Activated T-cell treated with anti-CD3 and anti-CD28 coated beads for 24 hours (primary cell): ENCODE results near the gene RGS1.

Source experiments
- DNase-seq: peaks from one replicate; pipeline ENCODE4 v3.0.0-alpha.2; 2020; ENCODE audit warnings: low read depth

The RGS1 gene, protein sequence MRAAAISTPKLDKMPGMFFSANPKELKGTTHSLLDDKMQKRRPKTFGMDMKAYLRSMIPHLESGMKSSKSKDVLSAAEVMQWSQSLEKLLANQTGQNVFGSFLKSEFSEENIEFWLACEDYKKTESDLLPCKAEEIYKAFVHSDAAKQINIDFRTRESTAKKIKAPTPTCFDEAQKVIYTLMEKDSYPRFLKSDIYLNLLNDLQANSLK

DNA sequence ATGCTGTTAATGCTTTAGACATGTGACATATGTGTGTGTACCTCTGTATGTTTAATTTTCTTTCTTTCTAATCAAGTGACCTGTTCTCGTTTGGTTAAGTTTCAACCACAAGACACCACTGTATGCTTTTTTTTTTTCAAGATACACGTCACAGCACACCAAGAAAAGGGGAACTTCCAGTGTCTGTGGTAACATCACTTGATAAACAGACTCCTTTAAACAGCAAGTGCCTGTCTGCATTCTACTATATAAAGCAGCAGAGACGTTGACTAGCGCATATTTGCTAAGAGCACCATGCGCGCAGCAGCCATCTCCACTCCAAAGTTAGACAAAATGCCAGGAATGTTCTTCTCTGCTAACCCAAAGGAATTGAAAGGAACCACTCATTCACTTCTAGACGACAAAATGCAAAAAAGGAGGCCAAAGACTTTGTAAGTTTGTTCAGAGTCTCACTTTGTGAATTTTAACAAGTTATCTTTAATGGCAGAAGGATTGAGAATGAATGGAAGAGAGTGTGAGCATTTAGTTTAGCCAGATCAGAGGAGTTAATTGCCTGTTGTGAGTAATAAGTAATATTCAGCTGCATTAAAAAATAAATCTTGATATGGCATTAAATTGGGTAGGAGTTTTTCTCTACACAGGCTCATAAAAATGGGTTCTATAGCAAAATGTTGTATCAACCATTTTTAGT is at the start of gene RGS1:
RGS1 (plus strand) TSS at position 275 of the 691 bp plus-strand sequence; CDS start at position 295, 20 bp downstream.
- peak; percentile 39 for DNase-seq

DNA sequence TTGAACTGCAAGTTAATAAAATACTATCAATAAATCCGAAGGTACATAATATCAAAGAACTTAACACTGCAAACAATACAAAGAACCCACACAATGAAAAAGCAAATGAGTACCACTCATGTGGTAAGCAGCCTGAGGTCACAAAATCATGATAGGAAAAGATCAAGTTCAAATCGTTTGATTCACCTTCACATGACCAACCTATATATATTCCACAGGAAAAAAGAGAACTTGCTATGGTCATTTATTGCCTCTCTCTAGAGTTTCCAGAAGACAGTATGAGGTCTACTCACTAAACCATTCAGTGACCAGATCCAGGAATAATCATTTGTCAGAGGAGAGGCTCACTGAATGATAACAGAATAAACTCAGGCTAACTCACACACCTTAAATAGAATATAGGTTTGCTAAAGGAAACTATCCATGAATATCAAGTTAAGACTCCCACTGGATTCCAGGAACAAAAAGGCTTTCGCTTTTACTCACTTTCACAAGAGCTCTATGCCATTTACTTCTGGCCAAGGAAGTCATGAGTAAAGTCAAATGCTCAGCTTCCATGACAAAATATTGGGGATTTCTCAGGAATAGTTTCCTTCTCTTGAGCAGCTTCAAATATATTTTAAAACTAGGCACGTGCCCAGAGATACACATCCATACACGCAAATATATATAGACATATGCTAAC is 48.3 kb upstream of the RGS1 start:
- DNase-seq, result no peak

DNA sequence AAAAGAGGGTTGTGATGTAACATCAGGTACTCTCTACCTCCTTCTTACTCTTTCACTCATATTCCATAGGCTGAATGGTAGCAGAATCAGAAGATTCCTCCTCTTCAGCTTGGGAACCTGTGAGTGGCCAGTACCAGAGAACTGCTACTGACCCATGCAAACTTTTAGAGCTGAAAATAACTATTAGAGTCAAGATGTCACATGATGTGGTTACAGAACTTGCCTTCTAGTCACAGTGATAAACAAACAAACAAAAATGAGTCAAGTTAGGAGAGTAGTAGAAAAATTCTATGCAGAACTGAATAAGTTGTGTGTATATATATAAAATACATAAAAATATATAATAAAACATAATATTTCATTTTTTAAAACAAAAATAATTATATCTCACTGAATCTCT is 47.6 kb upstream of the RGS1 start:
- no peak for DNase-seq

DNA sequence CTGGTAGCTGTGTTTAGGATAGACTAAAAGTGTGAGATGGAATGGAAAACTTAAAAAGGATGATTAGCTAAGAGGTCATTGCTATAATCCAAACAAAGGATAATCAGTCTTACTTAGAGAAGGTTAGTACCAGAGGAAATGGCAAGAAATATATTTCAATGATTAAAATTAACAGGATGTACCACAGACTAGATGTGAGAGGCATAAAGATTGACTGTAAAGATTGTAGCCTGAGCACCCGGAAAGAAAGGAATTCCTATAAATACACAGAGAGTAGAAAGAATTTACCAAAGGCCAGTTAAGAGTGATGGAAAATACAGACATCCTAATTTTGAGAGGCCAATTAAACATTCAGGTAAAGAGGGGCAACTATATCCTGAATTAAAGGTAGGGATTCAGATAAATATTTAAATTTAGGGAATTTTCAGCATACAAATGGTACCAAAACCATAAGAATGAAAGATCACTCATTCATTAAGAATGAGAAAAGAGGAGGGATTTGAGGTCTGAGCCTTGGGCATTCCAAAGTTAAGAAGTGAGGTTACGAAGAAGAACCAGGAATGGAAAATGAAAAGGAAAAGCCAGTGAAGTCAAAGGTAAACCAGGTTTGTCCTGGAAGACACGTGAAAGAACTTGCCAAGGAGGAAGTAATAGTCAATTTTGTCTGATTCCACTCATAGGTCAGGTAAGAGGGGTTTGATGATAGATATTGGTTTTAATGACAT is 46.4 kb upstream of the RGS1 start:
- no peak for DNase-seq

DNA sequence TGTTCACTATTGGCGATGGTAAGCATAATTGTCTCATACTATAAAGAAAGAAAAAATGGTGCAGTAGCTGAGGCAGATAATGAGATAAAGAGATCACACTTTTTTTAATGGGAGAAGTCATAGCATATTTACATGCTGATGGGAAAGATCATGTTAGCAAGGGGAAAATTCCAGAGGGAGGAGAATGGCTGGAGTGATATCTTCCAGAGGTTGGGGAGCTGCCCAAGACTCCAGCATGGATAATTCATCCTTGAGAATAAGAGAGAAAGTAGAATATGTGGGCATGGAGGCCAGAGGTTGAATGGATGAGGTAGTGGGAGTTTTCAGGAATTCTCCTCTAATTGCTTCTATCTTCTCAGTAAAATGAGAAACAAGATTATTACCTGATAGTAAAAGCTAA is 45.8 kb upstream of the RGS1 start:
- DNase-seq, result no peak

DNA sequence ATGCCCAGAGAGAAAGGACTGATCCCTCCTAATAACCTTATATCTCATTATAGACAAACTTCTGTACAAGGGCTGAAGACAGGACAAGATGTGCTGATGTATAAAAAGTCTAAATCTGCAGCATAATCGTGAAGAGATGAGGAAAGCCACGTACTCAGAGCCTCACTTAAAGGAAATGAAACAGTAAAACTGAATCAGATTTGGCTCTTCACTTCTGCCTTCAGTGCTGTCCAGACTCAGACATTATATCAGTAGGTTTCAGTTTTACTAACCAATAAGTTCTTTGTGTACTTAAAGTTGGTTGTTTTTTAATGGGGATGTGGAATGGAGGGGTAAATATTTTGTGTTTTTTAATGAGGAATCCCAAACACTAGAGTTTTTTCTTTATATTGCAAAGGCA is 45.3 kb upstream of the RGS1 start:
- no peak for DNase-seq

DNA sequence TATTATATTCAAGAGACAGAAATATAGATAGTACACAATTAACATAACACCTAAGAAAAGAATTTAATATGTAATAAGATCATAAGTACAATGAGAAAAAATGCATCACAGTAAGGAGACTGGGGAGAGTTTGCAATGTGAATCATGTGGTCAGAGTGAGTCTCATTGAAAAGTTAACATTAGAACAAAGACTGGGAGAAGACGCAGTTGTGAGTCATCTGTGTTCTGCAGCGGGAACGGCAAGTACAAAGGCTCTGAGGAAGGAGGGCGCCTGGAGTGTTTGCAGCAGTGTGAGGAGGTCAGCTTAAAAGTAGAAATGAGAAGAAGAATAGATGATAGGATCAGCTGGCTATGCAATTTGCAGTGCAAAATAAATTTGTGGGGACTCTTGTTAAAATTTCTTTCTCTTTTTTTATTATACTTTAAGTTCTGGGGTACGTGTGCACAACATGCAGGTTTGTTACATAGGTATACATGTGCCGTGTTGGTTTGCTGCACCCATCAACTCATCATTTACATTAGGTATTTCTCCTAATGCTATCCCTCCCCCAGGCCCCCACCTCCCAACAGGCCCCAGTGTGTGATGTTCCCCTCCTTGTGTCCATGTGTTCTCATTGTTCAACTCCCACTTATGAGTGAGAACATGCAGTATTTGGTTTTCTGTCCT is 44.4 kb upstream of the RGS1 start:
- DNase-seq, result peak; percentile 51

DNA sequence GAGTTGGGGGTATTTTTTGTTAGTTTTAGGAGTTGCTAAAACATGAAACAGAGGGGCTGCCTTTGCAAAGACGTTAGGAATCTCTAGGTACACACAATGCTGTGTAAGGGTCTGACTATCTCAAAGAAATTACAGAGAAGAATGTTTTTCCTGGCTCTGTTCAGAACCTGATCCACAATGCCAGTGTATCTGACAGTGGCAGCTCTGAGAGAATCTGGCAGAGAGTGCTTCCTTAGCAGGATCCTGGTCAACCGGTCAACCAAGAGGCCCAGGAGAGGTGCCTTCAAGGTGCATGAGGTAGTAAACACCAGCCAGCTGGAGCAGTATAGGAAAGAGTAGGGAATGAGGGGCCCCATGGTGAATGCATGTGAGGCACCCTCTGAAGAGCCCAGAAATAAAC is 40.9 kb upstream of the RGS1 start:
- no peak for DNase-seq

DNA sequence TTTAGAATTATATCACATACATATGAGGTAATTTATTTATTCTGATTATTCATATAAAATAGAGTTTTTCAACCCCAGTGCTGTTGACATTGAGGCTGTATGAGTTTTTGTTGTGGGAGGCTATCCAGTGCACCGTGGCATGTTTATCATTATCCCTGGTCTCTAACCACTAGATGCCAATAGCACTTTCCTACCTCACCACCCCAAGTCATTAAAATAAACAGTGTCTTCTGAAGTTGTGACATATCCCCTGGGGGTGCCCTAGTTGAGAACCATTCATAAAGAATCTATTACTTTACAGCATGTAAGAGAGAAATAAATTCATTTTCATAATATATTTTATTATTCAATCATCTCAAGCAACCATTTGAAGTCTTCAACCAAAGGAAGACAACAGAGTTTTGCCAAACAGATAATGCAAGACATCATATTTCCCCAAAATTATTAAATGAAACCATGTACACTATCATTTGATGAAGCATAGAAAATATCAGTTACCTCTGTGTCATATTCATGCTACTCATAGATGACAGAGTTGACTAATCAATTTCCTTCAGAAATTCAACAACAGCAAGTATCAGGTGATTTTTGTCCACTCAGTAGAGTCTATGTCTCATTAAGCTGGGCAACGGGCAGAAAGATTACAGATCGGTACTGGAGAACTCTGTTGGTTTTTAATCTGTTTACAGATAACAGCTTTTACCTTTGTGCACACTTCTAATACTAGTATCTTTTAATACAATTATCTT is 39.5 kb upstream of the RGS1 start:
- no peak for DNase-seq

DNA sequence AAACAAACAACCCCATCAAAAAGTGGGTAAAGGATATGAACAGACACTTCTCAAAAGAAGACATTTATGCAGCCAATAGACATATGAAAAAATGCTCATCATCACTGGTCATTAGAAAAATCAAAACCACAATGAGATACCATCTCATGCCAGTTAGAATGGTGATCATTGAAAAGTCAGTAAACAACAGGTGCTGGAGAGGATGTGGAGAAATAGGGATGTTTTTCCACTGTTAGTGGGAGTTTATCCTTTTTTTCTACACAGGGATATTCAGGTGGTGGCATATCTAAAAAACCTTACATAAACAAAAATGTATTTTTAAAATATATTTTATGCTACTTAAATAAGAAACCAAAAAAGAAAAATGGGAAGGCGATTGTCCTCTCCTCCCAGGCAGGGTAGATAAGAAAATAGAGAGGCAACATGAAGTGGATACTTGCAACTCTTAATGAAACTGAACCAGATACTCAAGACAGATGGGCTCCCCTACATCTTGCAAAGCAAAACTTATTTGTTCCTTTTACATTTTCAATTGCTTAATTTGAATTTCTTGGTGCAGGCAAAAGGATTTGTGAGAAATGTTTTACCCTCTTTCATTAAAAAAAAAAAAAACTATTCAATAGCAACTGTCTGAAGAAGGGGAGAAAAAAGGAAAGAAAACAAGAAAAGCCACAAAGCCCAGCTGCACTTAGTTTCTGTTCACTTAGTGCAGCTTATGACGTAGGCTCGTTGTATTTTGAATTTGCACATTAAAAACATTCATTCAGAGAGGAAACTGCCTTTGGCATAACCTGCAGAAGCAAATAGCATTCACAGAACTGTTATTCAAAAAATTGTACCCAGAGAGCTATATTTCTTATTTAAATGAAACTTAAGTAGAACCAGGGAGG is 36.9 kb upstream of the RGS1 start:
- no peak for DNase-seq

DNA sequence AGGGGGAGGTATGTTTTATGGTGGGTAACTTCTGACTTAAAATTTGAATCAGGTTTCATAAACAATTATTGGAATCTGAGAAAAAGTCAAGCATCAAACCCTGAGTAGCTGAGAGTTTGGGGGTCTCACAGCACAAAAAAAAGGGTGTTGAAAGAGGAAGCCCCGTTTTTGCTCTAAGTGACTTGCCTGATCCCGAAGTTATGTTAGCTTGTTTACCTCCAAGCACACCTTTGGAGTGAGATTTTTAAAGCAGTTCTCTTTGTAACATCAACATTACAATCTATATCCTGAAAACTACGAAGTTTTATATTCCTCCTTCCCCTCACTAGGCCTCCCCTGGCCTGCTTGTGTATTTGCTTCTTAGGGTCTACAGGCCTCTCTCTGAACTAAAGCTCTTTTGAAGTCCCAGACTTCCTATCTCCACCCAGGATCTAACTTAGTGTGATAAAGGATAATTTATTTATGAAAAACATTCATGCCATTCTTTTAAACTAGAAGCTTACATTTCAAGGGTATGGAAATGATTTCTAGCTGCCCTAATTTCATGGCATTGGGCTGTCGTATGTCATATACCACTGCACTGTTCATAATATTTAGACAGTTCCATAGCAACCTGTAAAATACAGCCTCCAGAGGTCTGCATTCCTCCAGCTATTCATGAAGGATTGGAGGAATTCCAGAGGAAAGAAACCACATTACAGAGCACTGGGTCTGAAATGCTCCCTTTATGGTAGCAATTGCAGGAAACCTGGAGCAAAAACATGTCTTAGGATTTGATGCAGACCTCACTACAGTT is 36.1 kb upstream of the RGS1 start:
- no peak for DNase-seq

DNA sequence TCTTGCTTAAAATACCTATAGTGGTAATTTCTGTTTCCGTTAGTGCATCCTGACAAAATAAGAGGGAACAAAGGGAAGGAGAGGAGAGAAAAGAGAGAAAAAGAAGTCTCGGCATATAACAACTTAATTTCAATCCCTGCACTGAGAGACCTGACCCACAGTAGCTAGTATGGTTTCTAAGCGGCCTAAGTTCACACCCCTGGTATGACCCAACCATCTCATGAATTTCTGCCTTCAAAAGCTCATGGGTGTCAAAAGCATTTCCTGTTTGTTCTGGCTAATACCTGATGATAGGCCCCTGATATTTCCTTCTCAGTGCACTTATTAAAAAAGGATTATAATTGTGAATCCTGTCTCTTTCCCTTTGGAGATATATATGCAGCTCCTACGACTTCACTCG is 32.1 kb upstream of the RGS1 start:
- no peak for DNase-seq

DNA sequence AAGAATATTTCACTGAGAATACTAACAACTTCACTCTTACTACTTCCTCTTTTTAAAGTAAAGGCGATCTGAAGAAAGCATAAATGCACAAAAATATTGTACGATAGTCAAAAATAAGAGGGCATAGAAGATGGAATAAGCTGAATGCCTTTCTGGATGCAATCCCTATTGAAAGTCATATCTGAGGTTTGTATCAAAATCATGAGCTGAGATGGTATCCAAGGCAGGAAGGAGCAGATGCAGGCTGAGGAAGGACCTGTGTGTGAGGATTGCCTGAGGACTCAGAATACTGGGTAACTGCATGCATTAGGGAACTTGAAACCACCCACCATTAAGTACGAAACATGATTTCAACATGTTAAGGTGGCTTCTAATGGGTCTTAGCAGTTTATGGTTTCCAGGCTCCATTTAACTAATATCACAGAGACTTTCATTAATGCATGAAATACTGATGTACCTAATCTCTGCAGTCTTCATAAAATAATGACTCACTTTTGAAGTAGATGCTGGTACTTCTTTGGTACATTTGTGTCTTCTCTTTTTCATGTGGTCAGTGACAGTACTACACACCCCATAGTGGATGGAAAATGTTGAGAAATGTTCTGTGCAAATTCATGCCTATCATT is 29.6 kb upstream of the RGS1 start:
- no peak for DNase-seq

DNA sequence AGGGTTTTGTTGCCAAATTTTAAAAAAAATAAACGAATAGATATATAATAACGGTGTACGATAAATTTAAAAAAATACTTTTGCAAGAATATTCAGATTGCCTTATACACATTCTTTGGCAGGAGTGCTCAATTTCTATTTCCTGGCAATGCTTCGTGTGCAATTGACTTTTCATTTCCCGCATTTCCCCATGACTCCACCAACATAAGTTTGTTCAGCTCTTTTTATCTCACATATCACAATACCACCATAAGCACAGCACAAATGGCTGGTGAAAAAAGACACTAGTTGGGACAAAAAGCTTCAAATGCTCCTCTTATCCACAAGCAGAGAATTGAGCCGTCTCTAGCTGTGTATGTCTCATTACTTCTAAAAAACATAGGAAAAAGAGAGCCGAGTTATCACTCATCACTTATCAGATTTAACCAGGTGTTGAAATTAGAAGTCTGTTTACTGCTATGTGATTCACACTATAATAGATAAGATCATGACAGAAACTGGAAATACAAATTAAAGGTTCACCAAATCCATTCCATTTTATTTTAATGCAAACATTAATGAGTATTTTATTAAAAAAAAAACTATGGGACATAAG is 28.9 kb upstream of the RGS1 start:
- DNase-seq, result no peak

DNA sequence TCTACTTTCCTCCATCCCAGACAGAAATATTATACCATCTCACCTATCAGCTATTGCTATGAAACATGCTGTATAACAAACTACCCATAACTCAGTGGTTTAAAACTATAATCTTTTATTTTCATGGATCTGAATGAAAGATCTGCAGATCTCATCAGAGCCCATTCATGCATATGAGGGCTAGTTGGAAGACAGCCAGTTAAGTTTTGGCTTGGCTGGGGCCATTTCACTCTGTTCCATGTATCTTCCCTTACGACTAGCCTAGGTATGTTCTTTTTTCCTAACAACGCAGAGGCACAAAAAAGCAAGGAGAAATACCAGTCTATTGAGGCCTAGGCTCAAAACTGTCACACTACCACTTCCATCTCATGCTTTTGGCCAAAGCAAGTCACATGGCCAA is 28.1 kb upstream of the RGS1 start:
- no peak for DNase-seq

DNA sequence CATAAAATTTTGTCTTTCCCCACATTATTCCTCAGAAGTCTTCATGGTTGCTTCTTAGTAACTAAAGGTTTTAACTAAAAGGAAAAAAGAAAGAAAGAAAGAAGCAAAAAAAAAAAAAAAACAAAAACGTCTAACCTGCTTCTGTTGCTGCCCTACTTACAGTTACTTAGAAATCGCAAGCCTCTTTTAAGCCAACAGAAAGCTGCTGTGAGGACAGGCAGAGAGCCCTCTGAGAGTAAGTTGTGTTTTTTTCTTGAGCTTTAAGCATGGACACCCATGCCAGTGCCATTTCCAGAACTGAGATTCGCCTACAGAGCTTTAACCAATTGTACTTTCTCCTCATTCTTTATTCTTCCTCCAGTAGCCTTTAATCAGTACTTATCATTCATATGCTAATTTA is 25.6 kb upstream of the RGS1 start:
- no peak for DNase-seq

DNA sequence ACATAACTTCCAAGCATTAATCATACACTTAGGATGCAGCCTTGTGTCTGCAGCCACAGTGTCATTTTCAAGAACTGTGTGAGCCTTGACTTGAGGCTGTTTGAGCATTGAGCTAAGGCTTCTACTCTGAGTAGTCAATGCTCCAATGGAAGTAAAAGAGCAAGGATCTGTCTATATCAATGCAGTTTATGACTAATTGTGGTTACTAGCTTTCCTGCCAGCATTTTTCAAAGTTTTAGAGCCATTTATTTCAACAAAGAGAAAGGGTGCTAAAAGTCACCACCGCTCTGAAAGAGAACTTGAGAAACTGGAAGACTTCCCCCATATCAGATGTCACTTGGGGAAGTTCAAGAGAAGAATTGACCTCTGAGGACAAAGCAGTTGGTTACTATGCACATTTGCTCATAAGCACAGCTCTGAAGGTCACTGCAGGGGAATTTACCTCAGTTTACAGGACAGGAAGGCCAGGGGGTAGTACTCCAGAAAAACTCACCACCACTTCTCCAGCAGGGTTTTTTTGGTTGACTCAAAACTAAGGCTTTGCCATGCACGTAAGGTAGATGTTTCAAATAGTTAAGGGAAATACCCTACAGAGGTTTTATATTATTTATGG is 24.5 kb upstream of the RGS1 start:
- no peak for DNase-seq

DNA sequence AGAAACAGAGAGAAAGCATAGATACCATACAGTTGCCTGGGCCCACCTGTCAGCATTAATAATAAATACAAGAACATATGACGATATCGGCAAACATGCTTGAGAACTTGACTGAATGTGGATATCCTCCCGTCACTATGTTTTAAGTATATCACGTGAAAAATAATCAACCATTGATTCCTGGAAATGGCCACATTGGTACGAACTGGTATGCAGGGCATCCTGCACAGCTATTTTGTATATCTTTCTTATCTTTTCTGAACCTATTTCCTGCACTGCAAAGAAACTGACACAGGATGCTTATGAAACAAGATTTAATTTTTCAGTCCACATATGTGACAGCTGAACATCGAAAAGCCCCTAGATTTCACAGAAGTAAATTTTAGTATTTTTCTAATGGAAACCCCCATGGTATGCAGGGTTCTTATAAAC is 22.8 kb upstream of the RGS1 start:
- DNase-seq, result no peak
